Mesodermal cell (in vitro differentiated cells): ENCODE results near the gene AMER2.

Experiments
- H3K27ac ChIP-seq: 2 replicates; pipeline ENCODE4 v1.7.0; 2013; ENCODE audit warnings: mild to moderate bottlenecking, low read depth, low read length, moderate library complexity; ENCODE audit not compliant: severe bottlenecking
- H3K36me3 ChIP-seq: 2 replicates; pipeline ENCODE4 v1.7.1; 2013; ENCODE audit warnings: mild to moderate bottlenecking, low read length, moderate library complexity; ENCODE audit not compliant: control insufficient read depth, insufficient read depth
- H3K4me1 ChIP-seq: one replicate; pipeline ENCODE4 v1.7.1; 2013; ENCODE audit warnings: mild to moderate bottlenecking, low read length; ENCODE audit not compliant: insufficient read depth, control insufficient read depth, poor library complexity, severe bottlenecking
- H3K4me3 ChIP-seq: 2 replicates; pipeline ENCODE4 v1.7.0; 2013; ENCODE audit warnings: low read length, control low read depth, mild to moderate bottlenecking; ENCODE audit not compliant: insufficient read depth, poor library complexity, severe bottlenecking; ENCODE audit errors: extremely low read depth
- H3K9me3 ChIP-seq: 2 replicates; pipeline ENCODE4 v1.7.1; 2013; ENCODE audit warnings: mild to moderate bottlenecking, low read length, moderate library complexity; ENCODE audit not compliant: control insufficient read depth
- WGBS, 2 experiments: methylation state at CpG; one replicate each; pipeline ENCODE4 v1.1.5; 2013; ENCODE audit warnings: missing lambda C conversion rate in 2 of 2; ENCODE audit not compliant: insufficient coverage in 2 of 2; 5-methylcytosine and 5-hydroxymethylcytosine counted together

AMER2 gene

GRCh38 chr13:25151626-25152195 lies 20.4 kb downstream of the AMER2 start:
- WGBS, 2 experiments, result 43 to 65% methylated on average over 1 of the region's 5 CpGs
- H3K4me3 ChIP-seq, result no peak overlapping the region
- H3K9me3 ChIP-seq, result peaks cover 7% of the 10 kb centered on the region

DNA sequence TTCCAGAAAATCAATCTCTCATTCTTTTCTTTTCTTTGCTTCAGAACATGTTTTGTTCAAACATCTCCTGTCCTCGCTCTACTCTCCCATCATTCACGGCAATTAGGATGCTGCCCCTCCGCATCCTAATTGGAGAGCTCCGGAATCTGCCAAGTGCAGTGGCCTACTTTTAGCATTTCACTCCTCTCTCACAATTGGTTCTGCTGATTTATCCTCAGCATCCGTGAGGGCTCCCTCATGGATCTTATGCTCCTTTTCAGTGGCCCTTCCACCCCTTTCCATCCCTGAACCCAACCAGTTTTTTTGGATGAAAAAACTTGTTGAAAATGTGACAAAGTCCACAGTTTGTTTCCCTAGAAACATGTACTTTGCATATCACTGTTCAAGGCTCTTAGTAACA lies 22.4 kb downstream of the AMER2 start:
- 92 to 98% methylated on average over 4 to 5 of the region's 5 CpGs for WGBS, 2 experiments
- Histone ChIP-seq H3K4me3 (no peak overlapping the region), H3K36me3 (no peaks in the 10 kb centered on the region), H3K4me1 (no peaks in the 10 kb centered on the region), H3K27ac (no peak overlapping the region), H3K9me3 (peaks cover 7% of the 10 kb centered on the region)

More at GRCh38 chr13:25151626-25152195, 20.4 kb downstream of the AMER2 start:
- Histone ChIP-seq H3K4me1 (no peaks in the 10 kb centered on the region), H3K36me3 (no peaks in the 10 kb centered on the region), H3K27ac (no peak overlapping the region)

- Histone ChIP-seq H3K4me3 (no peak overlapping the region), H3K9me3 (peaks cover 7% of the 10 kb centered on the region), H3K4me1 (no peaks in the 10 kb centered on the region), H3K27ac (no peak overlapping the region), H3K36me3 (no peaks in the 10 kb centered on the region)
- WGBS, 2 experiments, result 100% methylated on average over 2 of the region's 5 CpGs
Observed at GRCh38 chr13:25148402-25148771, 23.7 kb downstream of the AMER2 start.

- 78 to 93% methylated on average over 2 to 3 of the region's 4 CpGs for WGBS, 2 experiments
- Histone ChIP-seq H3K4me3 (no peak overlapping the region), H3K27ac (no peak overlapping the region), H3K9me3 (peaks cover 7% of the 10 kb centered on the region), H3K36me3 (no peaks in the 10 kb centered on the region), H3K4me1 (no peaks in the 10 kb centered on the region)
Observed at GRCh38 chr13:25147638-25148401, 24.3 kb downstream of the AMER2 start.

GRCh38 chr13:25143706-25144105 lies 28.4 kb downstream of the AMER2 start:
- H3K4me1 ChIP-seq, result no peaks in the 10 kb centered on the region
- no peak overlapping the region for H3K27ac ChIP-seq
- peaks cover 7% of the 10 kb centered on the region for H3K9me3 ChIP-seq
- H3K4me3 ChIP-seq, result no peak overlapping the region
- WGBS, 2 experiments, result 90 to 100% methylated on average over 4 to 5 of the region's 7 CpGs
- H3K36me3 ChIP-seq, result no peaks in the 10 kb centered on the region

GRCh38 chr13:25141042-25141441 lies 31.0 kb downstream of the AMER2 start:
- no peaks in the 10 kb centered on the region for H3K9me3 ChIP-seq
- no peak overlapping the region for H3K27ac ChIP-seq
- 83% methylated on average over 1 of the region's 5 CpGs; no CpG with 5 or more reads in 1 of the 2 experiments for WGBS, 2 experiments
- no peak overlapping the region for H3K4me3 ChIP-seq
- H3K4me1 ChIP-seq, result peaks cover 4% of the 10 kb centered on the region
- H3K36me3 ChIP-seq, result no peaks in the 10 kb centered on the region

- Histone ChIP-seq H3K4me1 (peaks cover 4% of the 10 kb centered on the region), H3K9me3 (no peaks in the 10 kb centered on the region), H3K36me3 (no peaks in the 10 kb centered on the region), H3K4me3 (no peak overlapping the region), H3K27ac (no peak overlapping the region)
- WGBS, 2 experiments, result 44 to 60% methylated on average over 3 of the region's 3 CpGs
Observed at GRCh38 chr13:25137788-25138115, 34.3 kb downstream of the AMER2 start.

DNA sequence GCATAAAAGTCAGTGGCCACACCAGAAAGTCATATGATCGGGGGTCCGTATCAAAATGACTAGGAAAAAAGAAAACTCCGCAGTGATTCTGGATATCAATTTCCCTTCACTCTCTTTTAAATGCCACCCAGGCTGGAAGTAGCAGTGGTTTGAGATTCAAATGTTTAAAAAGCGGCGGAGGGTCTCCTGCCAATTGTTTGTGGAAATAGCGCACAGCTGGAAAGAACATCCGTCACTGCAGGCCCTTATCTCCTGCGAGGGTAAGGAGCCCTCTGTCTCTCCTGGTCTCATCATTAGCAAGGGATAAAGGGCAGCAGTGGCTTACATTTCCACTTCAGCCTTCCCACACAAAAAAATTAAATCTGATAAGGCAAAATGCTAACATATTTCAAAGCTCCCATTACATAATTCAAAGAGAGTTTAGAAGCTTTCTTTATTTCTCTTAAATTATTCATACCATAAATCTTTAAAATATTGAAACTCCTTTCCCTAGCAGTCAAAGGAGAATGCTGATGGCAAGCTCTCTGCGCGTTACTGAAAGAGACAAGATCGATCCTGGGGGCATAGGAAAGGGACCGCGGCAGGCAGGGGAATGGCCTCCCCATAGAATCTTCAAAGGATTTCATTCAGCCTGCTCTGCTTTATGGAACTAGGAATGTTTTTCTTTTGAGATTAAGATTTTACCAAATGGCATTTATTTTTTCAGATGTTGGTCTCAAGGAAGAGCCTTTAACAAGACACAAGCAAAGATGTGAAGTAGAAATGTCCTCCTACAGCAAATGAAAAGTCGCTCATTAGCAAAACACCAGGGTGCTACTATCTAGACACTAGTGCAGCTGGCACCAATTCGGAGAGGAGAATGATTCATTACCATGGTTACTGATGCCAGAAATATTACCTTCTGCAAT lies 35.0 kb downstream of the AMER2 start:
- WGBS, 2 experiments, result 7 to 12% methylated on average over 9 to 10 of the region's 15 CpGs
- no peak overlapping the region for H3K4me3 ChIP-seq
- H3K36me3 ChIP-seq, result no peaks in the 10 kb centered on the region
- H3K9me3 ChIP-seq, result no peaks in the 10 kb centered on the region
- no peak overlapping the region for H3K27ac ChIP-seq
- H3K4me1 ChIP-seq, result peaks cover 4% of the 10 kb centered on the region

- Histone ChIP-seq H3K27ac (no peak overlapping the region), H3K4me1 (peaks cover 4% of the 10 kb centered on the region)
Observed at GRCh38 chr13:25135896-25136295, 36.2 kb downstream of the AMER2 start.

DNA sequence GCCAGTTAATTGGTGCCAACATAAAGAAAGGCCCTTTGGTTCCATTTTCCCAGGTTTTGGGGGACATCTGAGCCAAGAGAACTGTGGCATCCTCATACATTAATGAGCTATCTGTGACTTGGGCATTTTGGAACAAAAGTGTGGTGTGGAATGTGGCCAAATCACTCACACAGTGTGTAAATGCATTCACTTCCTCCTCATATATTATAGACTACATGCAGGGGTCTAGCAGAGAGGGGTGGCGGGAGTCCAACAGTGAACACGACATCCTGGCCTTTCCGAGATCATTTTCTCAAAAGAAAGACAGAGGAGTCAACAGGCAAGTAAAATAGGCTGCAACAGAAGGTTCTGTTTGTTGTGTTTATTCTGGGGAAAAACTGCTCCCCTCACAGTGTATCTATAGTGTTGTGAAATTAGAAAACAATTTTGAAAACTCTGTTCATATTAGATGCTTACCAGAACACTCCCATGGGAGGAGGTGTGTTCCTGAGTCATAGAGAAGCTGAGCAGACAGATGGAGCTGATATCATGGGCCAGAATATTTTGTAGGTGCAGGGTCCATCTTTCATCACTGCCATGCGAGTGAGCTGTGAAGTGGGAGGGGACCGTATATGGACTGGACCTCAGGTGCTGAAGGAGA lies 39.2 kb downstream of the AMER2 start:
- WGBS, 2 experiments, result 93% methylated on average over 3 of the region's 5 CpGs
- H3K4me3 ChIP-seq, result no peak overlapping the region
- H3K27ac ChIP-seq, result no peak overlapping the region
- H3K36me3 ChIP-seq, result no peaks in the 10 kb centered on the region
- peaks cover 4% of the 10 kb centered on the region for H3K4me1 ChIP-seq
- no peaks in the 10 kb centered on the region for H3K9me3 ChIP-seq

More at GRCh38 chr13:25135896-25136295, 36.2 kb downstream of the AMER2 start:
- Histone ChIP-seq H3K4me3 (no peak overlapping the region), H3K36me3 (no peaks in the 10 kb centered on the region), H3K9me3 (no peaks in the 10 kb centered on the region)
- WGBS, 2 experiments, result 86 to 100% methylated on average over 1 of the region's 4 CpGs
